Parathyroid adenoma (tissue), 2 donors: Measurements from ENCODE around the gene HOXC10.

Experiments used
- H2AFZ ChIP-seq: fragments of 300-600 bp; sonication (generic); one replicate; pipeline ENCODE4 v1.7.0; 2017; ENCODE audit warnings: antibody characterized with exemption, mild to moderate bottlenecking
- H3K27ac ChIP-seq: fragments of 300-600 bp; sonication (generic); one replicate; pipeline ENCODE4 v1.7.0; 2017
- H3K27me3 ChIP-seq: fragments of 300-600 bp; sonication (generic); one replicate; pipeline ENCODE4 v1.7.0; 2017; ENCODE audit warnings: low read length; ENCODE audit not compliant: control insufficient read depth, insufficient read depth
- H3K36me3 ChIP-seq: fragments of 300-600 bp; sonication (generic); one replicate; pipeline ENCODE4 v1.7.0; 2017; ENCODE audit warnings: low read length; ENCODE audit not compliant: control insufficient read depth, insufficient read depth
- H3K4me1 ChIP-seq: fragments of 300-600 bp; sonication (generic); one replicate; pipeline ENCODE4 v1.7.0; 2017; ENCODE audit warnings: control low read depth
- H3K4me2 ChIP-seq: fragments of 300-600 bp; sonication (generic); one replicate; pipeline ENCODE4 v1.7.0; 2017; ENCODE audit warnings: low read length
- H3K4me3 ChIP-seq: fragments of 300-600 bp; sonication (generic); one replicate; pipeline ENCODE4 v1.7.0; 2017; ENCODE audit warnings: low read depth, low read length
- H3K79me2 ChIP-seq: fragments of 300-600 bp; sonication (generic); one replicate; pipeline ENCODE4 v1.7.0; 2017; ENCODE audit warnings: control low read depth
- H3K9ac ChIP-seq: fragments of 300-600 bp; sonication (generic); one replicate; pipeline ENCODE4 v1.7.0; 2017; ENCODE audit warnings: mild to moderate bottlenecking
- H3K9me3 ChIP-seq: fragments of 300-600 bp; sonication (generic); one replicate; pipeline ENCODE4 v1.7.0; 2017; ENCODE audit warnings: low read length; ENCODE audit not compliant: control insufficient read depth
- TF ChIP-seq, protein P1 (sequence below): fragments of 300-600 bp; sonication (generic); IDR thresholded peaks from one replicate; pipeline ENCODE4 v1.7.0; 2017; ENCODE audit warnings: antibody characterized with exemption, mild to moderate bottlenecking
- donor health status: primary hyperparathyroidism.

The HOXC10 gene

DNA sequence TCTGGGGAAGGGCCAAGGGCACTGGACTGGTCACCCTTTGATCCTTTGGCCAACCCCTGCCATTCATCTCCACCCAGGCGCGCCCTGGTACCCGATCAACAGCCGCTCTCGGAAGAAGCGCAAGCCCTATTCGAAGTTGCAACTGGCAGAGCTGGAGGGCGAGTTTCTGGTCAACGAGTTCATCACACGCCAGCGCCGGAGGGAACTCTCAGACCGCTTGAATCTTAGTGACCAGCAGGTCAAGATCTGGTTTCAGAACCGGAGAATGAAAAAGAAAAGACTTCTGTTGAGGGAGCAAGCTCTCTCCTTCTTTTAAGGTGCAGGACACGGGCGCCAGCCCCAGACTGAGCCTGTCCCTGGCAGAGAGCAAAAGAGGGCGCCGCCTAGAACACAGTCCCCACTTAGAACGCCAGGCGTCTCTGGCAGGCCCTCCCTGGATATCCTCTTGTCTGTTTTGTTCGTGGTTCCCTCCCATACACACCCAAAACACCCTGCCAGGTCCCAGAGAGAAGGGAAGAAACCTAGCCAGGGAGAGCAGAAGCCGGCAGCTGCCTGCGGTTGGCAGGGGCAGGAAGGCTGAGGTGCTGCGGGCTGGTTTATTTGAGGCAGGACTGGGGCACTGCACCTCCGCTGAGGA, 28.6 kb upstream of the HOXC10 start:
- Histone ChIP-seq H3K27ac (no peak overlapping the region), H3K9ac (no peak overlapping the region), H2AFZ (no peak overlapping the region), H3K4me2 (no peak overlapping the region), H3K4me1 (no peaks in the 10 kb centered on the region), H3K4me3 (no peak overlapping the region), H3K36me3 (no peaks in the 10 kb centered on the region), H3K9me3 (no peaks in the 10 kb centered on the region), H3K27me3 (peaks cover 24% of the 10 kb centered on the region), H3K79me2 (no peaks in the 10 kb centered on the region)
- TF ChIP-seq, protein P1, sequence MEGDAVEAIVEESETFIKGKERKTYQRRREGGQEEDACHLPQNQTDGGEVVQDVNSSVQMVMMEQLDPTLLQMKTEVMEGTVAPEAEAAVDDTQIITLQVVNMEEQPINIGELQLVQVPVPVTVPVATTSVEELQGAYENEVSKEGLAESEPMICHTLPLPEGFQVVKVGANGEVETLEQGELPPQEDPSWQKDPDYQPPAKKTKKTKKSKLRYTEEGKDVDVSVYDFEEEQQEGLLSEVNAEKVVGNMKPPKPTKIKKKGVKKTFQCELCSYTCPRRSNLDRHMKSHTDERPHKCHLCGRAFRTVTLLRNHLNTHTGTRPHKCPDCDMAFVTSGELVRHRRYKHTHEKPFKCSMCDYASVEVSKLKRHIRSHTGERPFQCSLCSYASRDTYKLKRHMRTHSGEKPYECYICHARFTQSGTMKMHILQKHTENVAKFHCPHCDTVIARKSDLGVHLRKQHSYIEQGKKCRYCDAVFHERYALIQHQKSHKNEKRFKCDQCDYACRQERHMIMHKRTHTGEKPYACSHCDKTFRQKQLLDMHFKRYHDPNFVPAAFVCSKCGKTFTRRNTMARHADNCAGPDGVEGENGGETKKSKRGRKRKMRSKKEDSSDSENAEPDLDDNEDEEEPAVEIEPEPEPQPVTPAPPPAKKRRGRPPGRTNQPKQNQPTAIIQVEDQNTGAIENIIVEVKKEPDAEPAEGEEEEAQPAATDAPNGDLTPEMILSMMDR, result no peak

DNA sequence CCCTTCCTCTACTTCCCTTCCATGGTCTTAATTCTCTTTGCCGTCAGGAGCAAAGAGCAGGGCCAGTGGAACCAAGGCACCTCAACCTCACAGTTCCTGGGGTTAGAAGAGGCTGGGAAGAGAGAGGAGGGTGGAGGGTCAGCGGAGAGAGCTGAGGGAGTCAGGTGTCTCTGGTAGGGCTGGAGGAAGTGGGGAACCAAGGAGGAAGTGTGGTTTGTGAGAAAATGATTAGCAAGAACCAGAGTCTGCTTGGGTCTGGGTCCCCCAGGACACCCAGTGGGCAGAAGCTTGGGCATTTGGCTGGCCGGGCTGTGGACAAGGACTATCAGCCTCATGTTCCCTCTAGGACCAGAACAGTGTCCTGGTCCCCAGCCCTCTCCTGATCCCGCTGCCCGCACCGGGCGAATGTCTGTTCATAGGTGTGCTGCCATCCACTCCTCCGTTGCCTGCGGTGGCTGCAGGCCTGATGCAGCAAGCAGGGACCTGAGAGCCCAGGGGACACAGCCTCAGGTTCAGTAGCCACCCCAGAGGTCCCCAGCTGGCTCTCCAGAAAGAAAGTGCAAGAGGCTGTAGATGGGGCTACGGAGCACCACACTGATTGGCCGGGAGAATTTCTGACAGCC, 27.9 kb upstream of the HOXC10 start:
- no peak overlapping the region for H3K9ac ChIP-seq
- no peaks in the 10 kb centered on the region for H3K4me1 ChIP-seq
- no peaks in the 10 kb centered on the region for H3K79me2 ChIP-seq
- peaks cover 28% of the 10 kb centered on the region for H3K27me3 ChIP-seq
- TF ChIP-seq, protein P1, result no peak
- H3K4me3 ChIP-seq, result no peak overlapping the region
- H3K36me3 ChIP-seq, result no peaks in the 10 kb centered on the region
- no peak overlapping the region for H2AFZ ChIP-seq
- H3K9me3 ChIP-seq, result no peaks in the 10 kb centered on the region
- H3K27ac ChIP-seq, result no peak overlapping the region
- no peak overlapping the region for H3K4me2 ChIP-seq

DNA sequence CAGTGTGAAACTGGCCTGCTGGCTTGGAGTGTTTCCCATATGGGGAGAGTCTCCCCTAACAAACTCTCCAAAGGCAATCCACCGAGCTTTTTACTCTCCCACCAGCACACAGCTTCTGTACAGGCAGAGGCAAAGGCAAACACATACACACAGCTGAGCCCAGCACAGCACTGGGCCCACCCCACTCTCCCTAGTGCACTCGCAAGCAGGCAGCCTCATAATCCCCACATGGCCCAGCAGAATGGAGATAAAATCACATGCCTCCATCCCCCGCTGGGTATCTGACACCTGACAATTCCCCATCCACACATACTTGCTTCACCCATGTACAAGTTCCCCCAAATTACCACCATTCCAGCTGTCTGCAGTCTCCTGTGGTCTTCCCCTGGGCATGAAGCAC, 26.8 kb upstream of the HOXC10 start:
- Histone ChIP-seq H3K9me3 (no peaks in the 10 kb centered on the region), H3K36me3 (no peaks in the 10 kb centered on the region), H3K27me3 (peaks cover 31% of the 10 kb centered on the region), H3K9ac (no peak overlapping the region), H3K27ac (no peak overlapping the region), H3K4me1 (no peaks in the 10 kb centered on the region), H3K4me3 (no peak overlapping the region), H3K79me2 (no peaks in the 10 kb centered on the region), H3K4me2 (no peak overlapping the region), H2AFZ (no peak overlapping the region)
- TF ChIP-seq, protein P1, result no peak

DNA sequence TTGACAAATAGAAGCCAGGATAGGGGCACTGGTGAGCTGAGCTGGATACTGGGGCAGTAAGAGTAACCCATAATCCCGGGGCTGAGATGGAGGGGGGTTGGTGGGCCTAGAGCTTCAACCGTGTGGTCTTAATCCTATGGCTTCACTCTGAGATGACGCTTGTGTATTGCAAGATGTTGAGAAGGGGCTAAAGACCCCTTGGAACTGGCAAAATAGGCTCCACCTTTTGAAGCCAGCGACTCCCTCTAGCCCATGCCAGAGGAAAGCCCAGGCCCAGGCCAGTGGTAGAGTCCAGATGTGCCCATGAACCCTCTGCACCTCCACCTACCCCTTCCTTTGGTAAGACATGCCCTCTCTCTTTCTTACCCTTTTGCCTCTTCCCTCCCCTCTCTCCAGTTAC, 25.6 kb upstream of the HOXC10 start:
- no peaks in the 10 kb centered on the region for H3K4me1 ChIP-seq
- no peaks in the 10 kb centered on the region for H3K36me3 ChIP-seq
- TF ChIP-seq, protein P1, result no peak
- H3K4me3 ChIP-seq, result no peak overlapping the region
- H3K9me3 ChIP-seq, result no peaks in the 10 kb centered on the region
- H3K4me2 ChIP-seq, result no peak overlapping the region
- peaks cover 36% of the 10 kb centered on the region for H3K27me3 ChIP-seq
- no peak overlapping the region for H3K9ac ChIP-seq
- no peak overlapping the region for H2AFZ ChIP-seq
- H3K27ac ChIP-seq, result no peak overlapping the region
- no peaks in the 10 kb centered on the region for H3K79me2 ChIP-seq
